PFSK-1 (cell line): ENCODE results near the gene SMPD2.

Experiments
- FOXP2 ChIP-seq: optimal IDR thresholded peaks from 2 replicates; pipeline ENCODE3; 2011; ENCODE audit warnings: borderline replicate concordance, control low read depth, inconsistent platforms; ENCODE audit not compliant: insufficient read depth; ENCODE audit errors: extremely low read length, extremely low read depth
- POLR2AphosphoS5 ChIP-seq: IDR thresholded peaks from 2 replicates; pipeline ENCODE4 v1.6.1; 2012; ENCODE audit warnings: low read depth, mild to moderate bottlenecking, control low read depth, low read length, moderate library complexity
- REST ChIP-seq, 2 experiments: IDR thresholded peaks; 2 replicates each; pipeline versions ENCODE4 v1.6.1 to v1.8.0; 2011 to 2012; ENCODE audit warnings: low read depth in 2 of 2, low read length in 2 of 2, control low read depth in 1 of 2, inconsistent platforms in 1 of 2, mild to moderate bottlenecking in 1 of 2, moderate library complexity in 1 of 2; ENCODE audit not compliant: insufficient read depth in 1 of 2
- SIN3A ChIP-seq: IDR thresholded peaks from 2 replicates; pipeline ENCODE4 v1.6.1; 2012; ENCODE audit warnings: mild to moderate bottlenecking, low read length, moderate library complexity, borderline replicate concordance; ENCODE audit not compliant: insufficient read depth
- TAF1 ChIP-seq: IDR thresholded peaks from 2 replicates; pipeline ENCODE4 v1.6.1; 2012; ENCODE audit warnings: low read length, control low read depth, borderline replicate concordance; ENCODE audit not compliant: insufficient read depth

The SMPD2 gene

GRCh38 chr6:109406196-109406595, 34.3 kb upstream of the SMPD2 start:
- TF ChIP-seq TAF1 (no peak), POLR2AphosphoS5 (no peak), FOXP2 (no peak), SIN3A (no peak), REST (IDR thresholded peaks at IDR 0.05; ENCODE audit: insufficient read depth in 1 of 2, low read depth in 2 of 2, low read length in 2 of 2) (no peak)

- TF ChIP-seq REST (IDR thresholded peaks at IDR 0.05; ENCODE audit: insufficient read depth in 1 of 2, low read depth in 2 of 2, low read length in 2 of 2) (no peak), SIN3A (no peak), POLR2AphosphoS5 (no peak), FOXP2 (no peak), TAF1 (no peak)
Observed at GRCh38 chr6:109411034-109411433, 29.5 kb upstream of the SMPD2 start.

- no peak for TF ChIP-seq FOXP2
Observed at GRCh38 chr6:109417646-109418045, 22.9 kb upstream of the SMPD2 start.

- TF ChIP-seq TAF1: no peak
- no peak for TF ChIP-seq REST (IDR thresholded peaks at IDR 0.05; ENCODE audit: insufficient read depth in 1 of 2, low read depth in 2 of 2, low read length in 2 of 2)
- TF ChIP-seq SIN3A: no peak
- TF ChIP-seq FOXP2: no peak
- TF ChIP-seq POLR2AphosphoS5: no peak
Observed at GRCh38 chr6:109420751-109421150, 19.8 kb upstream of the SMPD2 start.

GRCh38 chr6:109421184-109421583, 19.3 kb upstream of the SMPD2 start:
- no peak for TF ChIP-seq POLR2AphosphoS5
- TF ChIP-seq FOXP2: no peak
- no peak for TF ChIP-seq REST (IDR thresholded peaks at IDR 0.05; ENCODE audit: insufficient read depth in 1 of 2, low read depth in 2 of 2, low read length in 2 of 2)
- no peak for TF ChIP-seq SIN3A
- TF ChIP-seq TAF1: no peak

GRCh38 chr6:109424946-109425345, 15.6 kb upstream of the SMPD2 start:
- TF ChIP-seq FOXP2: no peak
- TF ChIP-seq REST (IDR thresholded peaks at IDR 0.05; ENCODE audit: insufficient read depth in 1 of 2, low read depth in 2 of 2, low read length in 2 of 2): no peak
- no peak for TF ChIP-seq POLR2AphosphoS5
- TF ChIP-seq SIN3A: no peak
- TF ChIP-seq TAF1: no peak
